COR-L47 (cell line): ENCODE measurements around the gene EHD3.

Experiments used
- DNase-seq: peaks from one replicate; lab custom pipeline; 2025; lab: John Stamatoyannopoulos, UW

The EHD3 gene

GRCh38 chr2:31294196-31294595 lies 60.2 kb downstream of the EHD3 start:
- DNase-seq = no peak

- no peak for DNase-seq
Measured at GRCh38 chr2:31296641-31297287, 62.8 kb downstream of the EHD3 start.

GRCh38 chr2:31297751-31298150 lies 63.8 kb downstream of the EHD3 start:
- no peak for DNase-seq

GRCh38 chr2:31299547-31299946 lies 65.6 kb downstream of the EHD3 start:
- DNase-seq = no peak

- DNase-seq = no peak
Measured at GRCh38 chr2:31300309-31300708, 66.4 kb downstream of the EHD3 start.

- no peak for DNase-seq
Measured at GRCh38 chr2:31302940-31303563, 69.1 kb downstream of the EHD3 start.

- DNase-seq = no peak
Measured at GRCh38 chr2:31304816-31305215, 70.9 kb downstream of the EHD3 start.

GRCh38 chr2:31312898-31313297 lies 78.9 kb downstream of the EHD3 start:
- no peak for DNase-seq

- DNase-seq = no peak
Measured at GRCh38 chr2:31314761-31315160, 80.8 kb downstream of the EHD3 start.

- DNase-seq = no peak
Measured at GRCh38 chr2:31317396-31317795, 83.4 kb downstream of the EHD3 start.

GRCh38 chr2:31318361-31319336 lies 84.7 kb downstream of the EHD3 start:
- no peak for DNase-seq
